HG02571 (cell line): ENCODE data around the gene CRYBB3.

ENCODE experiments used
- ATAC-seq: cut with Tn5 transposase; IDR thresholded peaks from one replicate; pipeline ENCODE4 v1.9.1; 2021; ENCODE audit warnings: mild to moderate bottlenecking, moderate library complexity; ENCODE audit not compliant: unreplicated experiment

CRYBB3 gene

GRCh38 chr22:25199731-25200520 lies at the start of gene CRYBB3:
Gene CRYBB3, plus strand, starts transcription at chr22:25199858. Its CDS starts 1,539 bp downstream, at chr22:25201397.
- ATAC-seq = no peak

- ATAC-seq = no peak
These were observed 45.5 kb upstream of the CRYBB3 start for GRCh38 chr22:25153961-25154666.

GRCh38 chr22:25154667-25154999 lies 45.0 kb upstream of the CRYBB3 start:
- no peak for ATAC-seq

GRCh38 chr22:25156736-25157135 lies 42.9 kb upstream of the CRYBB3 start:
- ATAC-seq = no peak

- ATAC-seq = no peak
These were observed 40.6 kb upstream of the CRYBB3 start for GRCh38 chr22:25159028-25159427.

DNA sequence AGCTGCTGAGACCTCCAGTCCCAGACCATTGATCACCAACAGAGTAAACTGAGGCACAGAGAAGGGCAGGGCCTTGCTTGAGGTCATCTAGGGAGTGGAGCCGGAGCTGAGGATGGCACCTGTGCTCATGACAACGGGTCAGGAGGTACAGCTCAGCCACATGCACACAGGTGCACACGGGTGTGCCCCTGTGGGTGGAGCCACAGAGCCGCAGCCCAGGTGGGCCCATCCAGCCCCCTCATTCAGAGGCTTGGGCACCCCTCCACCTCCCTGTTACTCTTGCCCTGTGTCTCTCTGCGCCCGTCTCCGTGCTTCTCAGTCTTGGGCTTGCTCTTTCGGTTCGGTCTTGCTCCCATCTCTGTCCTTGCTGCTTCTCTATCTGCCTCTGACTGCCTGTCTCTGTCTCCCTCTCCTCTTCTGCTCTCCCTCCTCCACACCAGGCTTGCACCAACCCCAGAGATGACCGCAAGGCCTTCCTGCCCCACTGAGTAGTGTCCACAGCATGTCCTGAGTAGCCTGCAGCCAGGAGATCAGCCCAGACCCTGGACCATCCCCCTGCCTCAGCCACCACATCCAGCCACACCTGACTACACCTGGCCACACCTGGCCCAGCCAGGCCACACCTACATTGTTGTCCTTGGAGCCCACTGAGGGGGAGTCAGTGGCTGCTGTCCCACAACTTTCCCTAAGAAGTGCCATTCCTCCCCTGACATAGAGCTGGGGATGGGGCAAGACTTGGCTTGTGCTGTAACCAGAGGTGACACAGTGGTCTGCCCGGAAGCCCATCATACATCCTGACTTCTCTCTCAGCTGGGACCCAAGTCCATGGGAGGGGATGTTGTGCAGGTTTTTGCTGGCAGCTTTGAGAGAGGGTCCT lies 39.3 kb upstream of the CRYBB3 start:
- ATAC-seq = no peak

DNA sequence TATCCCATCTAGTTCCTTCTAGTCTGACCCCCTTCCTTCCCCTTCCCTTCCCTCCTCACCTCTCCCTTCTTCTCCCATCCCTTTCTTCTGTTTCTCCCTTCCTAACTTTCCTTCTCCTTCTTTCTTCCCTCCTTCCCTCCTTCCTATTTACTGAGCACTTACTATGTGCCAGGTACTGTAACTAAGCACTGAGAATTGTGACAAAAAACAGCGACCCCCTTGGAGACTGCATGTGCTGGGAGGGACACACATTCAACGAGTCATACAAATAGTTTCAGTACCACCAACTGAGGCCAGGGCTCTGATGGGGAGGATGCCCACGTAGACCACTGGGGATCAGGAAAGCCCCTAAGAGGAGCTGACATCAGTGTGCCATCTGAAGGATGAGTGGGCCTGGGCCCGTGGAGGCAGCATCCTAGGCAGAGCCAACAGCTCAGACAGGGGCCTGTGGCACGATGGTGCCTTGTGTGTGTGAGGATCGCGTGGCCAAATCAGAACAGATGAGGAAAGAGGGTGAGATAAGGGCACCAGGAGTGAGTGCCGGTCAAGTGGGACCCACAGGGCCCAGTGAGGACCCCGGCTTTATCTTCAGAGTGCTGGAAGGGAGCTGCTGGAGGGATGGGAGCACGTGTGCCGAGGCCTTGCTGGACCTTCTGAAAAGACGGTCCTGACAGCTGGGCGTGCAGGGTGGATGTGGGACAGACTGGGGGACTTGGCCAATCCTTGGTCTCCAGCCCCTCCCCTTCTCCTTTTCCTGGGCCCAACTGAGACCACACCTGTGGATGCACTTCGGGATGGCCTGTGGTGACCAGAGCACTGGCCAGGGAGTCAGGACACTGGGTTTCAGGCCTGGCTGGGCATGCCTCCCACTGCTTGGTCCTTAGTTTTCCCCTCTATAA lies 38.4 kb upstream of the CRYBB3 start:
- ATAC-seq = no peak

GRCh38 chr22:25161916-25162530 lies 37.6 kb upstream of the CRYBB3 start:
- ATAC-seq = no peak

DNA sequence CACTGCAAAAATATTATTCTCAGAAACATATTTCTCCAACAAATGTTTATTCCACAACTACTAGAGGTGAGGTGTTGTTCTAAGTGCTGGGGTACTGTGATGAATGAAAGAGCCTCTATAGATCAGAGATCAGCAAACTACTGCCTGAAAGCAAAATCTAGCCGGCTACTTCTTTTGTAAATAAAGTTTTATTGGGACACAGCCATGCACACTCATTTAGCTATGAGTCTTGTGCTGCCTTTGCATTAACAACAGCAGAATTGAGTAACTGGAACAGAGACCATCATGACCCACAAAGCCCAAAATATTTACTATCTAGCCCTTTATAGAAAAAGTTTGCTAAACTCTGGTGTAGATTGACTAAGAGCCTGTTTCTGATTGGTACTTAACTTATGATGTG lies 37.1 kb upstream of the CRYBB3 start:
- no peak for ATAC-seq

- ATAC-seq = no peak
These were observed 33.9 kb upstream of the CRYBB3 start for GRCh38 chr22:25165785-25166184.

GRCh38 chr22:25166266-25167040 lies 33.2 kb upstream of the CRYBB3 start:
- no peak for ATAC-seq

DNA sequence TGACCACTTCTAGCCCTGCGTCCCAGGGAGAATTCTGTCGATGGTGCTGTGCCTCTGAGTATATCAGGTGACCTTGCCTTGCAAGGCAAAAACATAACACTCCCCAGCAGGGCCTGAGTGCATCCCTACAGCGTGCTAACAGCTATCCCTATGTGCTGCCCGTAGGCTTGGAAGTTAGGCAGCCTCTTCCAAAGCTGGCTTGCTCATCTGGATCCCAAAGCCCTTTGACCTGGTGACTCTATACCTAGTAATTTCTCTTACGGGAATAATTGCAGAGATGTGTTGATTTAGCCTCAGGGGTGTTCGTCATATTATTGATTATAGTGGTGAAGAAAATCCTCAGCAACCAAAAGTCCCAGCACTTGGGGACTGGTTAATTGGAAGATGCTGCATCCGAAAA lies 32.6 kb upstream of the CRYBB3 start:
- no peak for ATAC-seq

DNA sequence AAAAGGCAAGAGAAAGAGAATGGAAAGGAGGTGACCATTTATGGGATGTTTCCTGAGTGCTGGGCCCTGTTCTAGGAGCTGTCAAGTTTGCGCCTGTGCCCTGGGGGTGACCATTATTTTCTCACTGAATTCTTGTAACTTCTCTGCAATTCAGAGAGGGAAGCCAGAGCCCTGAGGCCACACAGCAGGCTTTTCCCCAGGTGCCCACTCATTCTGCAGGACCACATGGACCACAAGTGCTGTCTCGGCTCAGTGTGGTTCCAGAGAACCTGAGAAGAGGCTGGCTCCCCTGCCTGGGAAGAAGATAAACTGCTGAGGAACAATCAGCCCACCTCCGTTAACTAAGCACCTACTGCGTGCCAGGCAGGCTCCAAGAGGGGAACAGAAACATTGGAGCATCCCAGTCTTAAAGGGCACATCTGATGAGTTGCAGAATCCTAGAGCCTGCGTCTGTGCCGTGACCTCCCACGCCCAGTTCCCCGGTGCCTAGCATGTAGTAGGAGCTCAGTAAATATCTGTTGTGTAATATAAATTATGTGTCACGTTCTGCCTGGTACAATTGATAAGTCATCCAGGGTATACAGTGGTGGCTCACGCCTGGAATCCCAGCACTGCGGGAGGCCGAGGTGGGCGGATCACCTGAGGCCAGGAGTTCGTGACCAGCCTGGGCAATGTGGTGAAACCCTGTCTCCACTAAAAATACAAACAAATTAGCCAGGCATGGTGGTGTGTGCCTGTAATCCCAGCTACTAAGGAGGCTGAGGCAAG lies 31.6 kb upstream of the CRYBB3 start:
- ATAC-seq = no peak

DNA sequence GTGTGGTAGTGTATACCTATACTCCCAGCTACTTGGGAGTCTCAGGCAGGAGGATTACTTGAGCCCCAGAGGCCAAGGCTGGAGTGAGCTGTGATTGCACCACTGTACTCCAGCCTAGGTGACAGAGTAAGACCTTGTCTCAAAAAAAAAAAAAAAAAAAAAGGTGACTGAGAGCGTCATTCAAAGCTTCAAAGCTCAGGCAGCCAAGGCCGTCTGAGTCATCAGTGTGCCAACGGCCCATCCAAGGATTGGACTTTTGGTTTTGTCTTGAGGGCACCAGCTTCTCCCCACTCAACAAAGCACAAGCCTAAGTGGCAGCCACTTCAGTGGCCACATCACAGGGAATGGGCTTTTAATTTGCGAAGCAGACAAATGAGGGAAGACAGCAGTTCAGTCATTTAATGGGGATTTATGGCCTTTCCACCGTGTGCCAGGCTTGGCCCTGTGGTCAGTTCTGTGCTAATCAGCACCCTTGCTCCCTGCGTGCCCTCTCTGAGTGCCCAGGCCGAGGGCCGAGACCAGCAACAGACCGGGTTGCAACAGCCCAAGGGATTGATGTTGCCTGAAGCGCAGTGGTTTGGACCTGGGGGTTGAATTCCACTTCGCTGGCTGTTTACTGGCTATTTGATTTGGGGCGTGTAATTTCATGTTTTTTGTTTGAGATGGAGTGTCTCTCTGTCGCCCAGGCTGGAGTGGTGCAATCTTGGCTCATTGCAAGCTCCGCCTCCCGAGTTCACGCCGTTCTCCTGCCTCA lies 30.2 kb upstream of the CRYBB3 start:
- no peak for ATAC-seq

DNA sequence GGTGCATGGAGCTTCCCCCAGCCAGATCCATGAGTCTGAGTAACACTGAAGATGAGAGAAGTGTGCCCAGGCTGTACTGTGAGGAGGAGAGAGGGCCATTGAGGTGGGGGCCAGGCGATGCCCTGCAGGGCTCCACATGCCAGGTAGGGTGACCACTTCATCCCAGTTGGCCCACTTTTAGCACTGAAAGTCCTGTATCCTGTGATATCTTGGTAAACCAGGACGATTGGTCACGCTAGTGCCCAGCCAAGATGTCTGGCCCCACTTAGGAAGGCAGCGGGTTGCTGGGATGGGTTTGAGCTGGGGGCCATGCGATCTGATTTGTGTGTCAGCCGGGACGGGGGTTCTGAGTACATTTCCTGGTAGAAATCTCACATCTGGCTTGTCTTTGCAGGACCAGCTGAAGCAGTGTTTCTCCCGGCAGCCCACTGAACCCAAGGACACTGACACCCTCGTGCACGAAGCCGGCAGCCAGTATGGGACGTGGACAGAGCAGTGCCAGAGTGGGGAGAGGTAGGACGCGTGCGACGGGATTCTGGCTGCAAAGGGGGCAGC lies 29.2 kb upstream of the CRYBB3 start:
- ATAC-seq = no peak

- no peak for ATAC-seq
These were observed 27.5 kb upstream of the CRYBB3 start for GRCh38 chr22:25172153-25172552.

DNA sequence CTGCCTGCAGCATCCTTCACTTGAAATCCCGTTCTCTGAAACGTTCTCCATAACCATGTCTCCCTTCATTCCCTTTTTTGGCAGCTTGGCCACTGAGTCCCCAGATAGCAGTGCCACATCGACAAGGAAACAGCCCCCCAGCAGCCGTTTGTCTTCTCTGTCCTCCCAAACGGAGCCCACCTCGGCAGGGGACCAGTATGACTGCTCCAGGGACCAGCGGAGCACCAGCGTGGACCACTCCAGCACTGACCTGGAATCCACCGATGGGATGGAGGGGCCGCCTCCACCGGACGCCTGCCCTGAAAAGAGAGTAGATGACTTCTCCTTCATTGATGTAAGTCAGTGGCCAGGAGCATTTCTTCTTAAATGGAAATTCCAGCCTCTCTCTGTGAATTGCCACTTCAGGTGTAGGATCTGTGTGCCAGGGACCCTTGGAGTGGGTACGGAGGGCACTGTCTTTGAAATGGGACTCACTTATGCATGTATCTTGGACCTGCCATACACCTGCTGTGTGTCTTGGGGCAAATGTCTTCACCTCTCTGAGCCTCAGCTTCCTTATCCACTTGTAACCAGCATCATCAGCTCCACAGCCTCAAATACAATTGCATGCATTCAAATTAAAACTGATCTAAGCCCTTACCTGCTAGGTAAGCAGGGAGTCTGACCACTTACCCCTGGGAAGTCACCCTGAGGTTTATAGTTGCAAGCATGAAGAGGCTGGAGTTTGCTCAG lies 25.3 kb upstream of the CRYBB3 start:
- no peak for ATAC-seq
